ENCODE measurements around the gene MAFF.

MAFF gene

GRCh38 chr22:38205261-38206128 is 3.7 kb downstream of the MAFF start:
- DNase-seq: no peak

- DNase-seq: no peak
These were observed 6.2 kb downstream of the MAFF start for GRCh38 chr22:38207898-38208432.

GRCh38 chr22:38208551-38208968 is 6.8 kb downstream of the MAFF start:
- DNase-seq: no peak

- DNase-seq: no peak
These were observed 9.8 kb downstream of the MAFF start for GRCh38 chr22:38211556-38211955.

GRCh38 chr22:38212442-38212841 is 10.6 kb downstream of the MAFF start:
- DNase-seq: no peak

GRCh38 chr22:38213319-38213989 is 11.7 kb downstream of the MAFF start:
- peak; percentile 89 for DNase-seq

GRCh38 chr22:38213990-38214301 is 12.2 kb downstream of the MAFF start:
- DNase-seq: peak; percentile 79

- DNase-seq: peak; percentile 50
These were observed 12.7 kb downstream of the MAFF start for GRCh38 chr22:38214302-38215056.

- DNase-seq: no peak
These were observed 13.6 kb downstream of the MAFF start for GRCh38 chr22:38215156-38216038.

GRCh38 chr22:38218661-38219622 is 17.1 kb downstream of the MAFF start:
- peak; percentile 90 for DNase-seq

GRCh38 chr22:38219632-38220031 is 17.8 kb downstream of the MAFF start:
- no peak for DNase-seq

- DNase-seq: no peak
These were observed 18.4 kb downstream of the MAFF start for GRCh38 chr22:38220163-38220562.

- no peak for DNase-seq
These were observed 19.0 kb downstream of the MAFF start for GRCh38 chr22:38220653-38221386.

- DNase-seq: no peak
These were observed 19.6 kb downstream of the MAFF start for GRCh38 chr22:38221407-38221806.

GRCh38 chr22:38221908-38222796 is 20.4 kb downstream of the MAFF start:
- no peak for DNase-seq

- no peak for DNase-seq
These were observed 21.0 kb downstream of the MAFF start for GRCh38 chr22:38222797-38223119.

GRCh38 chr22:38223289-38223960 is 21.6 kb downstream of the MAFF start:
- DNase-seq: no peak

GRCh38 chr22:38226853-38227649 is 25.3 kb downstream of the MAFF start:
- no peak for DNase-seq
